SK-N-SH treated with all-trans-retinoic acid at 6 μM for 48 hours (cell line): ENCODE data around the gene PLCB1.

Experiments
- ATAC-seq: fragments of 200-7000 bp; cut with Tn5 transposase; 3 replicates; pipeline ENCODE4 v1.9.1; 2020; ENCODE audit warnings: mild to moderate bottlenecking, moderate library complexity
- BACH2 ChIP-seq: fragments of 250-450 bp; sonication (Bioruptor Pico); IDR thresholded peaks from 2 replicates; pipeline ENCODE4 v1.9.0; 2021; ENCODE audit warnings: mild to moderate bottlenecking, borderline replicate concordance
- ESRRG ChIP-seq: fragments of 250-450 bp; sonication (Bioruptor Pico); IDR thresholded peaks from 2 replicates; pipeline ENCODE4 v1.6.1; 2021; ENCODE audit warnings: mild to moderate bottlenecking
- GLIS3 ChIP-seq: fragments of 250-450 bp; sonication (Bioruptor Pico); IDR thresholded peaks from 2 replicates; pipeline ENCODE4 v1.5.0; 2020; ENCODE audit warnings: mild to moderate bottlenecking, moderate library complexity
- ISL1 ChIP-seq: fragments of 250-450 bp; sonication (Bioruptor Pico); IDR thresholded peaks from 2 replicates; pipeline ENCODE4 v2.1.2; 2022; ENCODE audit warnings: mild to moderate bottlenecking, moderate library complexity
- OSR1 ChIP-seq: fragments of 250-450 bp; sonication (Bioruptor Pico); IDR thresholded peaks from 2 replicates; pipeline ENCODE4 v1.8.0; 2022; ENCODE audit warnings: moderate library complexity, mild to moderate bottlenecking, inconsistent platforms
- PPARA ChIP-seq: fragments of 250-450 bp; sonication (Bioruptor Pico); IDR thresholded peaks from 2 replicates; pipeline ENCODE4 v1.5.0; 2020; ENCODE audit warnings: mild to moderate bottlenecking, borderline replicate concordance
- TCF4 ChIP-seq: fragments of 250-450 bp; sonication (Bioruptor Pico); IDR thresholded peaks from 2 replicates; pipeline ENCODE4 v1.8.0; 2021; ENCODE audit warnings: mild to moderate bottlenecking, moderate library complexity, borderline replicate concordance
- TOX ChIP-seq: fragments of 250-450 bp; sonication (Bioruptor Pico); IDR thresholded peaks from 2 replicates; pipeline ENCODE4 v1.8.0; 2021; ENCODE audit warnings: mild to moderate bottlenecking, moderate library complexity, borderline replicate concordance
- TSHZ2 ChIP-seq: fragments of 250-450 bp; sonication (Bioruptor Pico); IDR thresholded peaks from 2 replicates; pipeline ENCODE4 v1.5.0; 2020; ENCODE audit warnings: mild to moderate bottlenecking, moderate library complexity
- ZC3H10 ChIP-seq: fragments of 250-450 bp; sonication (Bioruptor Pico); IDR thresholded peaks from 2 replicates; pipeline ENCODE4 v1.5.1; 2021; ENCODE audit warnings: mild to moderate bottlenecking, moderate library complexity
- ZFP30 ChIP-seq: fragments of 450-650 bp; formaldehyde crosslinking; IDR thresholded peaks from 2 replicates; pipeline ENCODE4 v1.5.0; 2022; ENCODE audit warnings: mild to moderate bottlenecking, moderate library complexity
- ZNF565 ChIP-seq: fragments of 450-650 bp; formaldehyde crosslinking; conservative IDR thresholded peaks from 2 replicates; pipeline ENCODE4 v1.5.0; 2020; ENCODE audit warnings: low read depth, mild to moderate bottlenecking, moderate library complexity
- ZNF70 ChIP-seq: fragments of 450-650 bp; formaldehyde crosslinking; IDR thresholded peaks from 2 replicates; pipeline ENCODE4 v1.5.0; 2020; ENCODE audit warnings: mild to moderate bottlenecking, moderate library complexity
- ZNF8 ChIP-seq: fragments of 450-650 bp; formaldehyde crosslinking; IDR thresholded peaks from 2 replicates; pipeline ENCODE4 v1.5.0; 2020; ENCODE audit warnings: mild to moderate bottlenecking, moderate library complexity
- TF ChIP-seq, protein P1 (sequence below): fragments of 250-450 bp; sonication (Bioruptor Pico); IDR thresholded peaks from 2 replicates; pipeline ENCODE4 v1.8.0; 2020; ENCODE audit warnings: mild to moderate bottlenecking, moderate library complexity, borderline replicate concordance

The PLCB1 gene

DNA sequence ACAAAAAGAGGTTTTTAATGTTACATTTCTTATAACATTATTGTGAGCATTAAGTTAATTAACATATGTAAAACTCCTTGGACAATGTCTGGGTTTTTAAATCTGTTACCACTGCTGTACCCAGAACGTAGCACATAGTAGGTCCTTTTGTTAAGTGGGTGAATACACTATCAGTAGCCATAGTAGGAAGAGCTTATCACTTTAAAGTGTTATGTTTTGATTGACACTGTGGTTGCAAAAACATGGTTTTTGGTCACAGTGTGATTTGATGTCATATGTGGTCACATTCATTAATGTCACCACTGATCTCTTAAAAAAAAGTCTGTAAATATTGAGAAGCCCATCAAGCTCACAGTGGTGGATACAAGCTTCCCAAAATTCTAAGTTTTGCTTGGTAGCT, 160.7 kb downstream of the PLCB1 start (continued):
- TF ChIP-seq TSHZ2 (CRISPR knock-in tag) (no peak), BACH2 (CRISPR knock-in tag) (no peak), ZC3H10 (no peak)

DNA sequence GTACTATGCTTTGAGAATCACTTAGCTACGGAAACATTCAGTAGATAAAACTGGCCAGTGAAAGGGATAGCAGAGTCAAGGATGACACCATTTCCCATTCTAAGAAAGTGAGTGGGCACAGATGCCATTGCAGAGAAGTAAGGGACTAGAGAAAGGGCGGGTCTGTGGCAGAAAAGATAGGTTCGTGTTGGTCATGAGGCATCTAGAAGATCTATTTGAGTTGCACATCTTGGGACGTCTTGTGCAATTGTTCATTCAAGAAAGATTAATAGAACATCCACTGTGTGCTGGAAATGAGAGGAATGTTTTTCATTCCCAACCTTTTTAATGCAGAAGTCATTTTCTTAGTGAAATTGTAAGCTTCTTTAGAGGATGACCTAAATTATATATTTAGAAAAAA, 161.7 kb downstream of the PLCB1 start:
- no peak for ATAC-seq

DNA sequence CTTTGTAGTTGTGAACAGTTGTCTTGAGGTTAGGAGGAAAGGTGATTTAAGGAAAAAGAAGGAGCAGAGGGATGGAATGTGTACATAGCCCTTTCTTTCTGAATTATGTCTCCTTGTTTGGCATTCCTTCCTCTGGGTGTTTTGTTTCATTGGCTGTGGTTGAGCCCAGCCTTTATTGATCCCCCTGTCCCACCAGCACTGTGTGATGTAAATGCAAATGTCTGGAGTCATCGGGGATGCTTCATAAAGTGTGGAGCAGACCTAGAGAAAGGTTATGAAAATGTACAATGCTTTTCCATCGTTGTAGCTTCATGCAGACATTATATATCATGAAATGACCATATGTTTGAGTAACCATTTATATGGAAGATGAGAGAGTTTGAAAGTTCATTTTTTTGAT, 164.5 kb downstream of the PLCB1 start:
- TF ChIP-seq ZNF70, result no peak
- TF ChIP-seq, protein P1, sequence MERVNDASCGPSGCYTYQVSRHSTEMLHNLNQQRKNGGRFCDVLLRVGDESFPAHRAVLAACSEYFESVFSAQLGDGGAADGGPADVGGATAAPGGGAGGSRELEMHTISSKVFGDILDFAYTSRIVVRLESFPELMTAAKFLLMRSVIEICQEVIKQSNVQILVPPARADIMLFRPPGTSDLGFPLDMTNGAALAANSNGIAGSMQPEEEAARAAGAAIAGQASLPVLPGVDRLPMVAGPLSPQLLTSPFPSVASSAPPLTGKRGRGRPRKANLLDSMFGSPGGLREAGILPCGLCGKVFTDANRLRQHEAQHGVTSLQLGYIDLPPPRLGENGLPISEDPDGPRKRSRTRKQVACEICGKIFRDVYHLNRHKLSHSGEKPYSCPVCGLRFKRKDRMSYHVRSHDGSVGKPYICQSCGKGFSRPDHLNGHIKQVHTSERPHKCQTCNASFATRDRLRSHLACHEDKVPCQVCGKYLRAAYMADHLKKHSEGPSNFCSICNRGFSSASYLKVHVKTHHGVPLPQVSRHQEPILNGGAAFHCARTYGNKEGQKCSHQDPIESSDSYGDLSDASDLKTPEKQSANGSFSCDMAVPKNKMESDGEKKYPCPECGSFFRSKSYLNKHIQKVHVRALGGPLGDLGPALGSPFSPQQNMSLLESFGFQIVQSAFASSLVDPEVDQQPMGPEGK (CRISPR knock-in tag), result no peak
- no peak for TF ChIP-seq TOX (CRISPR knock-in tag)
- TF ChIP-seq GLIS3 (CRISPR knock-in tag), result no peak
- TF ChIP-seq PPARA, result no peak
- ATAC-seq, result no peak

More for the DNA sequence above, 161.7 kb downstream of the PLCB1 start:
- TF ChIP-seq BACH2 (CRISPR knock-in tag) (no peak), ISL1 (CRISPR knock-in tag) (no peak), TCF4 (CRISPR knock-in tag) (no peak)

DNA sequence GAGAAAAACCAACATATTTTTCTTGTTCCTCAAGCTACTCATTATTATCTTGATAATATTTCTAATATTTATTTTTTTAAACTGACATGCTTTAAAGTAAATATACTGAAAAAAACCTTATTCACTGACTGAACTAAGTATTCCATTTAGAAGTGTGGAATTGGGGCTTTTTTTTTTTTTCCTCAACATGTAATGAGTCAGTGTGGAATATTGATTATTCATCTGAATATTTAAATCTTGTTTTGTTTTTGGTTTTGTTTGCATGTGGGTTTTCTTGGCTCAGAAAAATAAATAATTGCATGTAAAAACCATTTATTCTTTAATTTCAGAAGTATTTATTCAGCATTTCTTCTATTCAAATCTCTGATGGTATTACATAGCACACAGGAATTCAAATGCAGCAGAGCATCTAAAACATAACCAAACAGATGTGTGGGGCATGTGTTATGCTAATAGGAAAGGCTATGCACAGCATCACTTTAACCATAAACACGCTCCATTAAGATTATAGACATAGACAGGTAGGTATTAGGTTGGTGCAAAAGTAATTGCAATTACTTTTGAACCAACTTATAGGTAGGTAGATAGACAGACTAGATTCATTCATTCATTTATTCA, 166.5 kb downstream of the PLCB1 start:
- TF ChIP-seq TOX (CRISPR knock-in tag) (no peak), ZFP30 (no peak), ZNF8 (CRISPR knock-in tag) (no peak), ZNF565 (CRISPR knock-in tag) (no peak), TSHZ2 (CRISPR knock-in tag) (no peak), BACH2 (CRISPR knock-in tag) (no peak), ZC3H10 (no peak)
- TF ChIP-seq, protein P1 (CRISPR knock-in tag), result no peak
- TF ChIP-seq, all 23 proteins: peak for 0
- no peak for ATAC-seq

- TF ChIP-seq OSR1 (CRISPR knock-in tag), result no peak
- TF ChIP-seq ZNF565 (CRISPR knock-in tag), result no peak
- TF ChIP-seq ESRRG (CRISPR knock-in tag), result no peak
- TF ChIP-seq ZNF8 (CRISPR knock-in tag), result no peak
- TF ChIP-seq TSHZ2 (CRISPR knock-in tag), result no peak
- TF ChIP-seq, all 23 proteins: peak for 0
- ATAC-seq, result peak; percentile 42
These were observed 167.9 kb downstream of the PLCB1 start for GRCh38 chr20:8299921-8300320.
